ENCODE measurements around the gene RNF208.

GRCh38 chr9:137212520-137212919 lies 9.5 kb downstream of the RNF208 start:
- TF ChIP-seq POLR2A (IDR thresholded peaks at IDR 0.05; ENCODE audit: low read length) (no peak), GATA1 (IDR thresholded peaks at IDR 0.05; ENCODE audit: low read depth, low read length) (no peak)
